Psoas muscle (tissue), 8 donors: ENCODE results near the gene ESRRA. TPM values are rescaled to one million over a fixed set of nuclear protein-coding genes. Genes with fewer than 3 reads are reported as not detected.

Source experiments
- ATAC-seq, 4 donors: fragments of 200-7000 bp; cut with Tn5 transposase; one replicate each; pipeline ENCODE4 v1.9.1; 2020; ENCODE audit warnings: moderate library complexity in 3 of 4, mild to moderate bottlenecking in 2 of 4
- DNase-seq, 2 donors: peaks; one replicate each; pipeline ENCODE4 v3.0.0-alpha.2; 2020
- H3K27ac ChIP-seq: fragments of 200-600 bp; one replicate; pipeline ENCODE4 v1.8.0; 2022
- H3K27me3 ChIP-seq, 3 donors: fragments of 200-600 bp in 1 of 3; one replicate each; pipeline versions ENCODE4 v1.6.1 to v1.8.0; 2013 to 2022; ENCODE audit warnings: low read length in 2 of 3, mild to moderate bottlenecking in 2 of 3, moderate library complexity in 1 of 3; ENCODE audit not compliant: insufficient read depth in 3 of 3
- H3K36me3 ChIP-seq, 2 donors: fragments of 200-600 bp in 1 of 2; one replicate each; pipeline versions ENCODE4 v1.6.1 to v1.8.0; 2013 to 2022; ENCODE audit warnings: low read depth in 1 of 2, mild to moderate bottlenecking in 1 of 2, moderate library complexity in 1 of 2; ENCODE audit not compliant: insufficient read depth in 1 of 2
- H3K4me1 ChIP-seq: fragments of 200-600 bp; one replicate; pipeline ENCODE4 v1.8.0; 2022
- H3K4me3 ChIP-seq: fragments of 200-600 bp; one replicate; pipeline ENCODE4 v1.8.0; 2022; ENCODE audit warnings: mild to moderate bottlenecking
- H3K9me3 ChIP-seq: fragments of 200-600 bp; one replicate; pipeline ENCODE4 v1.8.0; 2022
- CTCF ChIP-seq: fragments of 200-600 bp; IDR thresholded peaks from one replicate; pipeline ENCODE4 v1.8.0; 2022; ENCODE audit warnings: antibody characterized with exemption
- WGBS, 3 donors: extraction: QIAGEN DNeasy Blood & Tissue Kit; methylation state at CpG; one replicate each; pipeline versions ENCODE4 v1.1.6 to v1.1.7; 2013; 5-methylcytosine and 5-hydroxymethylcytosine counted together
- intact Hi-C, 2 donors: fragments of 100-400 bp; cut with DNase I; formaldehyde crosslinking; loops; one replicate each; pipeline versions ENCODE4 v1.11.0 to v1.14.2; 2022
- polyA plus RNA-seq, 3 donors: library from polyadenylated mRNA; stranded (reverse); fragments of 200-250 nt; gene quantifications; one replicate each; pipeline ENCODE4 v1.2.3, GENCODE V29; 2013
- total RNA-seq, 4 donors: library from RNA; stranded (reverse); fragmentation: NEBNext Ultra II Directional in 2 of 4; extraction: Animal tissue kit (Norgen Biotek cat#: 25700) in 2 of 4; gene quantifications; one replicate each; pipeline versions ENCODE4 v1.2.1 to v1.2.4, GENCODE V29; 2021 to 2023
- donor health status: healthy with polysubstance abuse.
- donor health status: DM: no; HTN: no; CAD: no; lungs with moderate emphysema.
- donor health status: Bipolar disorder and iron deficiency.
- donor health status: healthy.
- donor health status: DM: yes; HTN: yes; CAD: no.
- donor health status: DM: no; HTN: no; CAD: no.
- donor health status: DM: no; HTN: no; CAD: no.
- donor health status: DM: yes; HTN: yes; CAD: no.

Gene ESRRA
- total and polyA plus RNA-seq, 7 donors: 104 to 362 (median 261) TPM

GRCh38 chr11:64278576-64279190 lies 26.6 kb upstream of the ESRRA start:
- 80 to 85% (median 81%) methylated on average over 8 of the region's 8 CpGs for WGBS, 3 donors
- peaks cover 0 to 63% of the 10 kb centered on the region in 2 donors for H3K36me3 ChIP-seq

GRCh38 chr11:64281957-64282770 lies 23.2 kb upstream of the ESRRA start:
- peaks cover 23% of the 10 kb centered on the region for H3K4me1 ChIP-seq
- WGBS, 3 donors: 94% methylated on average over 22 of the region's 22 CpGs
- no peak for TF ChIP-seq CTCF
- H3K27me3 ChIP-seq: no peaks in the 10 kb centered on the region
- DNase-seq: no peak
- H3K9me3 ChIP-seq: no peaks in the 10 kb centered on the region
- peaks cover 0 to 40% of the 10 kb centered on the region in 2 donors for H3K36me3 ChIP-seq
- intact Hi-C loops: no loop called here
- no peak for ATAC-seq
- no peak overlapping the region for H3K4me3 ChIP-seq
- no peak overlapping the region for H3K27ac ChIP-seq

More at GRCh38 chr11:64278576-64279190, 26.6 kb upstream of the ESRRA start:
- intact Hi-C loops: no loop called here
- DNase-seq: no peak
- Histone ChIP-seq H3K4me3 (no peak overlapping the region), H3K9me3 (no peaks in the 10 kb centered on the region), H3K27me3 (no peaks in the 10 kb centered on the region), H3K27ac (no peak overlapping the region), H3K4me1 (peaks cover 6% of the 10 kb centered on the region)
- no peak for TF ChIP-seq CTCF
- no peak for ATAC-seq

GRCh38 chr11:64283092-64283491 lies 22.2 kb upstream of the ESRRA start:
- intact Hi-C loops: no loop called here
- ATAC-seq: no peak
- Histone ChIP-seq H3K4me1 (peaks cover 25% of the 10 kb centered on the region), H3K9me3 (no peaks in the 10 kb centered on the region), H3K27ac (no peak overlapping the region), H3K36me3 (peaks cover 0 to 31% of the 10 kb centered on the region in 2 donors), H3K27me3 (no peaks in the 10 kb centered on the region), H3K4me3 (peak overlapping the region; percentile 79)
- WGBS, 3 donors: 90 to 94% (median 92%) methylated on average over 3 of the region's 3 CpGs
- TF ChIP-seq CTCF: no peak
- no peak for DNase-seq

GRCh38 chr11:64284048-64284961 lies 21.0 kb upstream of the ESRRA start, which contains the start of gene BAD:
Gene BAD (minus strand): TSS chr11:64284665. CDS start chr11:64284368, 297 bp downstream.
- DNase-seq (peak; percentile 95 to 97), ATAC-seq (peak; percentile 87 to 93 (median 91))
- intact Hi-C loops: loop anchor here (2.0 kb wide), 2 partner anchors 14 to 58 kb away; no protein-coding TSS in a partner anchor
- 2 to 3% (median 3%) methylated on average over 41 to 44 of the region's 44 CpGs for WGBS, 3 donors
- TF ChIP-seq CTCF: no peak
- peaks cover 0 to 19% of the 10 kb centered on the region in 2 donors for H3K36me3 ChIP-seq
- no peaks in the 10 kb centered on the region for H3K9me3 ChIP-seq
- peaks cover 25% of the 10 kb centered on the region for H3K4me1 ChIP-seq
- peak within 1 kb of the TSS; percentile 93 for H3K27ac ChIP-seq
- peak within 1 kb of the TSS; percentile 79 for H3K4me3 ChIP-seq
- H3K27me3 ChIP-seq: no peaks in the 10 kb centered on the region
